Measurements from ENCODE around the gene MYOM3. TPM values are rescaled to one million over a fixed set of nuclear protein-coding genes. Genes with fewer than 3 reads are reported as not detected.

Gene MYOM3
- total RNA-seq, 1 donor from 2014 or later: 0.69 TPM

- Histone ChIP-seq H3K36me3 (no peaks in the 10 kb centered on the region), H3K4me3 (no peak overlapping the region), H3K4me1 (no peaks in the 10 kb centered on the region), H3K9me3 (no peaks in the 10 kb centered on the region), H3K27me3 (no peaks in the 10 kb centered on the region), H3K27ac (no peak overlapping the region)
- no peak for ATAC-seq
- no peak for DNase-seq
- TF ChIP-seq, protein P1, sequence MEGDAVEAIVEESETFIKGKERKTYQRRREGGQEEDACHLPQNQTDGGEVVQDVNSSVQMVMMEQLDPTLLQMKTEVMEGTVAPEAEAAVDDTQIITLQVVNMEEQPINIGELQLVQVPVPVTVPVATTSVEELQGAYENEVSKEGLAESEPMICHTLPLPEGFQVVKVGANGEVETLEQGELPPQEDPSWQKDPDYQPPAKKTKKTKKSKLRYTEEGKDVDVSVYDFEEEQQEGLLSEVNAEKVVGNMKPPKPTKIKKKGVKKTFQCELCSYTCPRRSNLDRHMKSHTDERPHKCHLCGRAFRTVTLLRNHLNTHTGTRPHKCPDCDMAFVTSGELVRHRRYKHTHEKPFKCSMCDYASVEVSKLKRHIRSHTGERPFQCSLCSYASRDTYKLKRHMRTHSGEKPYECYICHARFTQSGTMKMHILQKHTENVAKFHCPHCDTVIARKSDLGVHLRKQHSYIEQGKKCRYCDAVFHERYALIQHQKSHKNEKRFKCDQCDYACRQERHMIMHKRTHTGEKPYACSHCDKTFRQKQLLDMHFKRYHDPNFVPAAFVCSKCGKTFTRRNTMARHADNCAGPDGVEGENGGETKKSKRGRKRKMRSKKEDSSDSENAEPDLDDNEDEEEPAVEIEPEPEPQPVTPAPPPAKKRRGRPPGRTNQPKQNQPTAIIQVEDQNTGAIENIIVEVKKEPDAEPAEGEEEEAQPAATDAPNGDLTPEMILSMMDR (IDR thresholded peaks at IDR 0.05): no peak
- intact Hi-C loops (cut with DNase I): no loop called here
Observed at GRCh38 chr1:24098102-24098501, 13.8 kb downstream of the MYOM3 start.

GRCh38 chr1:24097663-24098062 is 14.3 kb downstream of the MYOM3 start:
- no peaks in the 10 kb centered on the region for H3K27me3 ChIP-seq
- DNase-seq: no peak
- no peak for ATAC-seq
- no peaks in the 10 kb centered on the region for H3K9me3 ChIP-seq
- H3K4me1 ChIP-seq: no peaks in the 10 kb centered on the region
- TF ChIP-seq, protein P1 (IDR thresholded peaks at IDR 0.05): no peak
- no peaks in the 10 kb centered on the region for H3K36me3 ChIP-seq
- intact Hi-C loops (cut with DNase I): no loop called here
- no peak overlapping the region for H3K4me3 ChIP-seq
- no peak overlapping the region for H3K27ac ChIP-seq

- H3K27ac ChIP-seq: no peak overlapping the region
- ATAC-seq: no peak
- H3K9me3 ChIP-seq: no peaks in the 10 kb centered on the region
- TF ChIP-seq, protein P1 (IDR thresholded peaks at IDR 0.05): no peak
- no peaks in the 10 kb centered on the region for H3K36me3 ChIP-seq
- no peak overlapping the region for H3K4me3 ChIP-seq
- intact Hi-C loops (cut with DNase I): no loop called here
- H3K4me1 ChIP-seq: no peaks in the 10 kb centered on the region
- no peaks in the 10 kb centered on the region for H3K27me3 ChIP-seq
- DNase-seq: no peak
Observed at GRCh38 chr1:24096739-24097103, 15.2 kb downstream of the MYOM3 start.

- TF ChIP-seq, protein P1 (IDR thresholded peaks at IDR 0.05): no peak
- no peak for DNase-seq
- H3K4me3 ChIP-seq: no peak overlapping the region
- no peaks in the 10 kb centered on the region for H3K27me3 ChIP-seq
- H3K36me3 ChIP-seq: no peaks in the 10 kb centered on the region
- no peaks in the 10 kb centered on the region for H3K4me1 ChIP-seq
- intact Hi-C loops (cut with DNase I): no loop called here
- no peak overlapping the region for H3K27ac ChIP-seq
- no peak for ATAC-seq
- H3K9me3 ChIP-seq: no peaks in the 10 kb centered on the region
Observed at GRCh38 chr1:24096009-24096738, 15.8 kb downstream of the MYOM3 start.

- Histone ChIP-seq H3K36me3 (no peaks in the 10 kb centered on the region), H3K4me3 (no peak overlapping the region), H3K27me3 (no peaks in the 10 kb centered on the region), H3K9me3 (no peaks in the 10 kb centered on the region), H3K27ac (no peak overlapping the region), H3K4me1 (no peaks in the 10 kb centered on the region)
- TF ChIP-seq, protein P1 (IDR thresholded peaks at IDR 0.05): no peak
- DNase-seq: no peak
- intact Hi-C loops (cut with DNase I): no loop called here
- no peak for ATAC-seq
Observed at GRCh38 chr1:24095140-24095859, 16.6 kb downstream of the MYOM3 start.

Data from upper lobe of right lung (tissue), 1 donor.